GM21717 (cell line): Measurements from ENCODE around the gene CYP4F22.
"Not testable (repeated sequence)": the region's sequence is repeated elsewhere in the genome, so short reads cannot be mapped to it uniquely, and the experiment has no call there.

ENCODE experiments used
- ATAC-seq: cut with Tn5 transposase; IDR thresholded peaks from one replicate; pipeline ENCODE4 v1.9.1; 2021; ENCODE audit warnings: mild to moderate bottlenecking, moderate library complexity; ENCODE audit not compliant: unreplicated experiment

Gene CYP4F22

GRCh38 chr19:15564534-15565168 is 56.3 kb downstream of the CYP4F22 start:
- no peak for ATAC-seq

- ATAC-seq = no peak
These were observed 62.1 kb downstream of the CYP4F22 start for GRCh38 chr19:15570420-15570819.

DNA sequence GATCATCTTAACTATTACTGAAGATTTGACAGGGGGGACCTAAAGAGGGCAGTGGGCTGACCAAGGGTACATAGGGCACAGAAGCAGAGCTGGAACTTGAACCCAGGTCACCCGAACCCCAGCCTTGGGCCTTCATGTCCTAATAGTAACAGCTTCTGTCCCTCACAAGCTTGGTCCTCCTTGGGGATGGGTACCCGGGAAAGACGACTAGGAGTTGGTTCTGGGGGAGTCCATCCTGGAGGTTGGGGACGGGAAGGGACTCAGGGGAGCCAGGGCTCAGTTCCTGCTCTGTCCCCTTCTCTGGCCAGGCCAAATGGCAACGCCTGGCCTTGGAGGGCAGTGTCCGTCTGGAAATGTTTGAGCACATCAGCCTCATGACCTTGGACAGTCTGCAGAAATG is 67.1 kb downstream of the CYP4F22 start:
- no peak for ATAC-seq

- ATAC-seq = no peak
These were observed 68.3 kb downstream of the CYP4F22 start for GRCh38 chr19:15576526-15577156.

DNA sequence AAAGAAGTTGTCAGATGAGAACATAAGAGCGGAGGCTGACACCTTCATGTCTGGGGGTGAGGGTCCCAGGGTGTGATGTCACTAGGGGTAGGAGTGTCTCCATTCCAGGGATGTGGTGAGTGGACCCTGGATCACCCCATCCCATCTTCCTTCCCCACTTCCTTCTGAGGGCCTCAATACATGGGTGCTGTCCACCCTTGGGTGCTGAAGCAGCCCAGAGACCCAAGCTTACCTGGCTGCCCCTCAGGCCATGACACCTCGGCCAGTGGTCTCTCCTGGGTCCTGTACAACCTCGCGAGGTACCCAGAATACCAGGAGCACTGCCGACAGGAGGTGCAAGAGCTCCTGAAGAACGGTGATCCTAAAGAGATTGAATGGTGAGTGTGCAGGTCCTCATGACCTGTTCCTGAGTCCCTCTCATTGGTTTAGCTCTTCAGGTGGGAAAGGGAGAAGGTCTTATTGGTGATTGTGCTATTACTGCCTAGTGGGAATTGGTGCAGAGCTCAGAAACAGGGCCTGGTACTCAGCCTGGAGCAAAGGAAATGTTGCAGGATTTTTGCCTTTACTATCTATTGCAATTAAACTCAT is 69.0 kb downstream of the CYP4F22 start:
- ATAC-seq = no peak

- ATAC-seq = no peak
These were observed 75.0 kb downstream of the CYP4F22 start for GRCh38 chr19:15583346-15583745.

DNA sequence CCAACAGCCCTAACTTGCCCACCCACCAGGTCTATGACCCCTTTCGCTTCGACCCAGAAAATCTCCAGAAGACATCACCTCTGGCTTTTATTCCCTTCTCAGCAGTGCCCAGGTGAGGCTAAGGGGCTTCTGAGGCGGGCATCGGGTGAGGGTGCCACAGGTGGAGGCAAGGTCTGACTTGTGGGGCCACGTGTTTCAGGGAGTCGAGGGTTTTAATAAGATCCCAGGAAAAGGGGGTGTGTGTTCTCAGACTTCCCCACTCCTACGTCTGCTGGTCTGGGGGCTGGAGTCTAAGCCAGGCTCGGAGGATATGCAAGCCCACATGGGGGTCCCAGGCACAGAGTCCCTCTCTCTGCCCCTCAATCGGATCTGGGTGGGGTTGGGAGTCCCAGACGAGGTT is 75.8 kb downstream of the CYP4F22 start:
- no peak for ATAC-seq

DNA sequence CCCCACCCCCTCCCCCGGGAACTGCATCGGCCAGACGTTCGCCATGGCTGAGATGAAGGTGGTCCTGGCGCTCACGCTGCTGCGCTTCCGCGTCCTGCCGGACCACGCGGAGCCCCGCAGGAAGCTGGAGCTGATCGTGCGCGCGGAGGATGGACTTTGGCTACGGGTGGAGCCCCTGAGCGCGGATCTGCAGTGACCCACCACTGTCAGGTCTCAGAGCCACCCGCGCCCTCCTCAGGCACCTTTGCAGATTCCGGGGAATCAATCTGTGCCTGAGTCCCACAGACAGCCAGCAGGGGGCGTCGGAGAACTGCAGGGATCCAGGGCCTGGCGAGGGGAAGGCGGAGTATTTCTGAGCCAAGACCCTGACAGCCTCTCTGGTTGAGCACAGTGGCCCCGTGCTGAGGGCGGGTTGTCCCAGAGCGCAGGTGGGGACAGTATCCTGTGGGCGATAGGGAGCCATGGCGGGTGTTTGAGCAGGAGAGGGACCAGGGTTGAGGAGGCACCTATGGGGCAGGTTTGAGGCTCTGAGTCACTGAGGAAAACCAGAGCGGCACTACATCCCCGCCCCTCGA is 76.3 kb downstream of the CYP4F22 start:
- no peak for ATAC-seq

DNA sequence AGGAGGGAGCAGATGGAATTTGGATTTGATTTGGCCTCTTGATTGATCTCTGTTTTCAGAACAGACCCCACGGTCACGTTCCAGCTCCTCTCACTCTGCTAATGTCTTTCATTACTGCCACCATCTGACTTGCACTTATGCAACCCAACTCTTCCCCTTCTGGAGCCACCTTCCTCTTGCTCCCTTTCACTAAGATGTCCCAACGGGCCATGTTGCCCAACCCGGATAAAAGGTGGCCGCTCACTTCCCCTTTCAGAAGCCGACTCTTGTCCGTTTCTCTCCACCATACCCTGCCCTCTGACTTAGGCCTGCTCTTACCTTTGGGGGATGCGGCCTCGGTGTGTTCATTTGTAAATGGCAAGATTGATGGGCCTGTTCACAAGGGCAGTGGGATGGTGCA is 79.3 kb downstream of the CYP4F22 start:
- ATAC-seq = no peak

DNA sequence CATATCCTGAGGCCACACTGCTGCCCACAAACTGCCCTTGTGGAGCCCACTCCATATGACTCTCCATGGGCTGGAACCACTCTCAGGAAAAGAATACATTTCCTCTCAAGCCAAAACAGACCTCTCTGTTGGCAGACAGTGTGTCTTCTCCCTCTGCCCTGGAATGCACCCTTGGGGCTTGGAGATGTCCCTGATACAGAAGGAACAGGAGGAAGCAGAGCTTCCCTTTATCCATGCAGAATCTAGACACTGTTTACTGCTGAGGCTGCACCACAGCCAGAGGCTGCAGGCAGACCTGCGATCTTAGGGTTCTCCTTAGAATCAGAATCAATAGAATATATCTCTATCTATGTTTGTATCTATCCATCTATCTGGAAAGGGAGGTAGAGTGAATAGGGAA is 79.9 kb downstream of the CYP4F22 start:
- ATAC-seq = no peak

- ATAC-seq = no peak
These were observed 81.6 kb downstream of the CYP4F22 start for GRCh38 chr19:15589760-15590451.

GRCh38 chr19:15591796-15592195 is 83.5 kb downstream of the CYP4F22 start:
- no peak for ATAC-seq

GRCh38 chr19:15592506-15592905 is 84.2 kb downstream of the CYP4F22 start:
- not testable (repeated sequence) for ATAC-seq

GRCh38 chr19:15593766-15594165 is 85.4 kb downstream of the CYP4F22 start:
- ATAC-seq = not testable (repeated sequence)

DNA sequence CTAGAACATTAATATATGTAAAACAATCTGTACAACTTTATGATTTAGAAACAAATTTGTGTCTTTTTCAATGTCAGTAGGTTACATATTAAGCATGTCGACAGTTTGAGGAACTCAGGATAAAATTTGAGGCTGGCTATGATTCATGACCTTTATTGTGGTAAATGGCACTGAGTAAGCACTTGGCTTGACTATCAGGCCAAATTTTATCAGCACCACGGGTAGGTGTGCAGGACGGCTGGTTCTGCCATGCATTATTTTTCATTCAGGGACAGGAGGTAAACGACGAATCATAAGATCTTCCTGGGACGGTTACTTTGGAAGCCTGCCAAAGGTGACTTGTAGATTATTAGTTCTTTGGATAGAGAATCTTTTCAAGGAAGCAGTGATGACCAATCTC is 86.7 kb downstream of the CYP4F22 start:
- ATAC-seq = no peak
